ENCODE measurements around the gene HS6ST2.

Gene HS6ST2

DNA sequence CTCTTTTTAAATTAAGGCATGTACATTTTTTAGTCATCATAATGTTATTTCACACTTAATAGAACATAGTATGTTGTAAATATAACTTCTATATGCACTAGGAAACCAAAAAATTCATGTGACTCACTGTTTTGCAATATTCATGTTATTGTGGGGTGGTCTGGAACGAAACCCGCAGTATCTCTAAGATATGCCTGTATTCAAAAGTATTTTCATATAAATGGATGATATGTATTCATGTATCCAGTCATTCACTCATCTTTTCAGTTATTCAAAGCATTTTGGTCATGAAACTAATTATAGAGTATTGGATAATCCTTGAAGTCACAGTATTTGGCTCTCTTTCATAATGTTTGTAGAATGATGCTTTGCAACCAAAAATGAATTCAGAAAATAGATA is 168.1 kb downstream of the HS6ST2 start:
- DNase-seq (ENCODE audit: low read depth), result no peak

GRCh38 chrX:132786217-132786616 is 172.2 kb downstream of the HS6ST2 start:
- DNase-seq (ENCODE audit: low read depth), result no peak

GRCh38 chrX:132778917-132779316 is 179.5 kb downstream of the HS6ST2 start:
- DNase-seq (ENCODE audit: low read depth), result no peak

GRCh38 chrX:132776486-132777210 is 181.8 kb downstream of the HS6ST2 start:
- DNase-seq (ENCODE audit: low read depth), result no peak

GRCh38 chrX:132775263-132775823 is 183.1 kb downstream of the HS6ST2 start:
- no peak for DNase-seq (ENCODE audit: low read depth)

- no peak for DNase-seq (ENCODE audit: low read depth)
These were observed 184.3 kb downstream of the HS6ST2 start for GRCh38 chrX:132774010-132774714.

DNA sequence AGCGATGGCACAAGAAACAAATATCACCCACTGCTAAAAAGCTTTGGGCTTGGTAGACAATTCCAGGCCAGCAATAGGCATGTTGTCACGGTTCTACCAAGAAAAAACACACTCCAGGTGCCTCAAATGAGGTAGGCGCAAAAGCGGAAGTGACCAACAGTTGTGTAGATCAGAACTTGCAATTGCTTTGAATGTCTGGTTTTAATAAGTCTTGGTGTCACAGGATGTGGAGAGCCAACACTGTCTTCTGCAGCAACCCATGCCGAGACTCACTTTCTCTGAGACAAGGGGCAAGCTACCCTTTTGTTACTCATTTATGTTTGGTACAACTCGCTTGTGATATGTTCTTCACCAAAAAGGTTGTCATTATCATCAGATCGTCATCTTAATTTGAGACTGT is 188.8 kb downstream of the HS6ST2 start:
- no peak for DNase-seq (ENCODE audit: low read depth)

DNA sequence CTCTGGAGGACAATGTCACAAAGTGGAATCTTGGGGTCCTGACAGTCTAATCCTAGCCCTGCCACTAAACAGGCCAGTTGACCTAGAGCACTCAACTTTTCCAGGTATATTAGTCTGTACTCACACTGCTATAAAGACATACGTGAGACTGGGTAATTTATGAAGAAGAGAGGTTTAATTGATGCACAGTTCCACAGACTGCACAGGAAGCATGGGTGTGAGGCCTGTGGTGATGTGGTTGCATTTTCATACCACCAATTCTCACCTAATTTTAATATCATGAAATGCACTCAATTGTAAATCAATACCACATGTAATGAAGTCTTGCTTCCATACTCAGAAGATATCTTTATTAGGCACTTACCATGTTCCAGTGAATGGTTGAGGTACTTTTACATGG is 192.0 kb downstream of the HS6ST2 start:
- DNase-seq (ENCODE audit: low read depth), result no peak

DNA sequence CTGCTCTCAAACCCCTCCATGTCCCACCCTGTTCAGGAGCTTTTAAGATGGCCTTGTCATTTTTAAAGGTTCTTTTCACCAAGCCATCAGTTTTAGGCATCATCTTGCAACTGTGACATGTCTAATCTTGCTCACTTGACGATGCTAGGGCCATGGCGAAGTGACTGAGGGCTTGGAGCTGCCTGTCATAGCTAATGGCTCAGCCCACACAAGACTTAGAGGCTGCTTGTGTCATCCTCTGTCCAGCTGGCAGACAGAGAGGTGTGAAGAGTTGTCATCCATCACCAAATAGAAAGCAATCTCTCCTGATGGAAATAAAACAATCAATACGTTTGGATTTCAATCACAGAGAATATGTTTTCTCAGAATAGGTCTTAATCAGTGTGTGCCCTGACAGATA is 194.9 kb downstream of the HS6ST2 start:
- no peak for DNase-seq (ENCODE audit: low read depth)

DNA sequence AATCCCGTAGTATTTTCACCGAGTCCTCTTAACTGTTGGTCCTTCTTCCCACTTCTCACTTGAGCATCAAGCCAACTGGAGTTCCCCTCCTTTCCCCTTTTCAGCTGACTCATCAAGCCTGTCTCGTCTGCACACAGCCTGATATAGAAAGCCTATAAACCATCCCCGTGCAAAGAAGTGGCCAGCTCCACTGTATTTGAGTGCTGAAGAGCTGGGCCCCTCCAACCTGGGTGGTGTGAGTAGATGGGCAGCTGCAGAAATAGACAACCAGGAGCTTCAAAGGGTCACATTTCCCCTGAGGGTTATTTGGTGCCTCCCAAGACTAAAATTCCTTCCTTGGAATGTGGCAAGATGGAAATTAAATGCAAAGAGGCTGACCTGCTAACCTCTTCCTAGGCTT is 199.7 kb downstream of the HS6ST2 start:
- DNase-seq (ENCODE audit: low read depth), result no peak

- DNase-seq (ENCODE audit: low read depth), result no peak
These were observed 201.3 kb downstream of the HS6ST2 start for GRCh38 chrX:132757066-132757623.

DNA sequence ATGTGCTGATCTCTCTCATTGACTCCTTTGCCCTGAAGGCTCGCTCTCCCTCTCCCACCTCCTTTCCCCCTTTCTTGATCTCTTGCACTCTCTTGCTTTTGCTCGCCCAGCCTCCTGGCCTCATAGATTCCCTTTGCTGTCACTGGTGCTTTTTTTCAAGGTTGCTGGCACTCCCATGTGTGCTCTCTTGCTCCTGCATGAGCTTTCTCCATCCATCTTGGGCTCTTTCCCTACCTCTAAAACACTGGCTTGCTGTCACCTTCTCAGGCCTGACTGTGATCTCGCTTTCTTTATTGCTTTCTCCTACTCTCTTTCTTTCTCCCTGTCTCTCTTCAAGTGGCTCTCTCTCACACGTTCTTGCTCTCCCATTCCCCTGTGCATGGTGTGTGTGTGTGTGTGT is 202.0 kb downstream of the HS6ST2 start:
- no peak for DNase-seq (ENCODE audit: low read depth)

GRCh38 chrX:132751063-132751690 is 207.3 kb downstream of the HS6ST2 start:
- no peak for DNase-seq (ENCODE audit: low read depth)

- DNase-seq (ENCODE audit: low read depth), result no peak
These were observed 207.9 kb downstream of the HS6ST2 start for GRCh38 chrX:132750331-132751062.

DNA sequence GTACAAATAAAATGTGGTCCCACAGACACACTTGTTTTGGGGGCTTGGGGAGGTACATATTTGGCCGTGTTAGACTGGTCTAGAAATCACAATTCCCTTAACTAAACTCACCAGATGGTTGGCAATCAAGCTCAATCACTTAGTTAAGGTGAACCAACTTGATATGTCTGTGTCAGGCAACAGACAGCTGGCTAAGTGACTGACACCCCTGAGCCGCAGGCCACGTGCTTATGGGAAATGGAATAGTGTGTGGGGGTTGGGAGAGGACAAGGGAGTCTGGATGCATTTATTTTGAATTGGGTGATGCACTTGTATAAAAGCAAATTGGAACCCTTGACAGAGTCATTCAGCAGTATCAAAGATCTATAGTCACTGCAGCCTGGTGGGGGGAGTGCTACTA is 209.0 kb downstream of the HS6ST2 start:
- no peak for DNase-seq (ENCODE audit: low read depth)

GRCh38 chrX:132748909-132749308 is 209.5 kb downstream of the HS6ST2 start:
- no peak for DNase-seq (ENCODE audit: low read depth)

GRCh38 chrX:132748268-132748667 is 210.2 kb downstream of the HS6ST2 start:
- DNase-seq (ENCODE audit: low read depth), result no peak

GRCh38 chrX:132745593-132745992 is 212.8 kb downstream of the HS6ST2 start:
- no peak for DNase-seq (ENCODE audit: low read depth)

- DNase-seq (ENCODE audit: low read depth), result no peak
These were observed 214.0 kb downstream of the HS6ST2 start for GRCh38 chrX:132744470-132744869.

GRCh38 chrX:132743086-132743485 is 215.3 kb downstream of the HS6ST2 start:
- no peak for DNase-seq (ENCODE audit: low read depth)

DNA sequence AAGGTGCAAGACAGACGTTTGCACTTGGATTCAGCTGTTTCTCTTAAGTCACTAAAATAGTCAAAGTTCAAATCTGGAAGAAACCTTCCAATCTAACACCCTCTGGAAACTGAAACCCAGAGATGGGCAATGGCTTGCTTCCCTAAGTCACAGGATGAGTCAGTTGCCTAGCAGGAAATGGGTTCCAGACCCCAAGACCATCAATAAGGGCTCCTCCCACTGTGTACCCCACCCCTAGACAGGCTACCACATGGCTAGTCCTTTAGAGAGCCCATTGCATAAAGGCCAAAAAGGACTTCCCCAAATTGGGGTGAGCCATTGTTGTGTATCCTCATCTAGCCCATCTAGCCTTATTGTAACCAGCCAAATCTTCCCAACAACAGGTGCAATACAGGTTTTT is 216.2 kb downstream of the HS6ST2 start:
- no peak for DNase-seq (ENCODE audit: low read depth)

DNA sequence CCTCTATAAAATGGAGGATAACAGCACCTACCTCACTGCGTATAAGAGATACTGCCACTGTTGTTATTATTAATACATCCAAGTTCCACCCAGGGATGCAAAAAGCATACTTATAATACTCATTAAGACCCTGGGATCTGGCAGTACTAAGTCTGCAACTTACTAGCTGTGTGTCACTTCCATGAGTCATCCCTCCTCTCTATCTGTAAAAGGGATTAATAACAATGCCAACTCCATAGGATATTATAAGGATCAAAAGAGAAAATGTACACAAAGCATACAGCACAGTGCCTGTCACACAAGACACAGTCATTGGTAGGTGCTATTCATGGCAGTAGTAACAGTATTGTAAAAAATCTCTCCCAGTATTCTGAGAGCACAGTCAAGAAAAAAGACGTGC is 216.7 kb downstream of the HS6ST2 start:
- no peak for DNase-seq (ENCODE audit: low read depth)
